Measurements from ENCODE around the gene SDK2. TPM values are rescaled to one million over a fixed set of nuclear protein-coding genes. Genes with fewer than 3 reads are reported as not detected.

SDK2 gene
- total RNA-seq, 3 donors from 2014 or later (not counting 1 experiment from before 2014, with no cell fraction given), result 0.41 to 0.90 (median 0.49) TPM

DNA sequence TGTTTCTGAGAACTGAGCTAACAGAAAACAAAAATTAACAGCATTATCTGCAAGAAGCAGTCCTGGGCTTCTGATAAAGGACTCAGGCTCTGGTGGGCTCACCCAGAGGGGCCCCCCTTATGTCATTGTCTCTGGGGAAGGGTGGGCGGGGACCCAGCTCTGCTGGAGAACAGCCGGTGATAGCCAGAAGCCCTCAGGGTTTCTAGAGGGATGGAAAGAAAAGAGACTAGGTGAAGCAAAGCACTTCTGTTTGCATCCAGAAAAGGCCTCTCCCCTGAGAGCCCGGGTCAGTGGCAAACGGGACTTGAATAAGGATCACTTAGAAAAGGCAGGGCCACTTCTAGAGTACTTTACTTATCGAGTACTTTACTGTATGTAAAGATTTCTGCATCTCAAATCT is 325.4 kb downstream of the SDK2 start:
- no peak overlapping the region for H3K4me3 ChIP-seq (ENCODE audit: low read length)
- H3K4me1 ChIP-seq (ENCODE audit: control insufficient read depth, insufficient read depth, low read length), result no peaks in the 10 kb centered on the region
- DNase-seq, result no peak
- H3K9me3 Mint-ChIP-seq, result no peaks in the 10 kb centered on the region
- no peak overlapping the region for H3K4me3 Mint-ChIP-seq
- H3K9me3 ChIP-seq (ENCODE audit: control insufficient read depth, insufficient read depth, low read length), result no peaks in the 10 kb centered on the region
- TF ChIP-seq, protein P1, sequence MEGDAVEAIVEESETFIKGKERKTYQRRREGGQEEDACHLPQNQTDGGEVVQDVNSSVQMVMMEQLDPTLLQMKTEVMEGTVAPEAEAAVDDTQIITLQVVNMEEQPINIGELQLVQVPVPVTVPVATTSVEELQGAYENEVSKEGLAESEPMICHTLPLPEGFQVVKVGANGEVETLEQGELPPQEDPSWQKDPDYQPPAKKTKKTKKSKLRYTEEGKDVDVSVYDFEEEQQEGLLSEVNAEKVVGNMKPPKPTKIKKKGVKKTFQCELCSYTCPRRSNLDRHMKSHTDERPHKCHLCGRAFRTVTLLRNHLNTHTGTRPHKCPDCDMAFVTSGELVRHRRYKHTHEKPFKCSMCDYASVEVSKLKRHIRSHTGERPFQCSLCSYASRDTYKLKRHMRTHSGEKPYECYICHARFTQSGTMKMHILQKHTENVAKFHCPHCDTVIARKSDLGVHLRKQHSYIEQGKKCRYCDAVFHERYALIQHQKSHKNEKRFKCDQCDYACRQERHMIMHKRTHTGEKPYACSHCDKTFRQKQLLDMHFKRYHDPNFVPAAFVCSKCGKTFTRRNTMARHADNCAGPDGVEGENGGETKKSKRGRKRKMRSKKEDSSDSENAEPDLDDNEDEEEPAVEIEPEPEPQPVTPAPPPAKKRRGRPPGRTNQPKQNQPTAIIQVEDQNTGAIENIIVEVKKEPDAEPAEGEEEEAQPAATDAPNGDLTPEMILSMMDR (IDR thresholded peaks at IDR 0.05), result no peak
- H3K36me3 ChIP-seq (ENCODE audit: control insufficient read depth, insufficient read depth, low read length), result no peaks in the 10 kb centered on the region
- ATAC-seq, result no peak
- H3K27ac Mint-ChIP-seq, result no peak overlapping the region
- intact Hi-C loops (cut with micrococcal nuclease), result no loop called here
- H3K27me3 Mint-ChIP-seq (ENCODE audit: low read depth in 2 of 2), result no peaks in the 10 kb centered on the region
- no peaks in the 10 kb centered on the region for H3K27me3 ChIP-seq (ENCODE audit: control insufficient read depth, insufficient read depth, low read length)
- no peaks in the 10 kb centered on the region for H3K4me1 Mint-ChIP-seq
- WGBS (ENCODE audit: insufficient coverage), result 71% methylated on average over 5 of the region's 5 CpGs
- no peaks in the 10 kb centered on the region for H3K36me3 Mint-ChIP-seq
- H3K27ac ChIP-seq (ENCODE audit: low read length), result no peak overlapping the region

DNA sequence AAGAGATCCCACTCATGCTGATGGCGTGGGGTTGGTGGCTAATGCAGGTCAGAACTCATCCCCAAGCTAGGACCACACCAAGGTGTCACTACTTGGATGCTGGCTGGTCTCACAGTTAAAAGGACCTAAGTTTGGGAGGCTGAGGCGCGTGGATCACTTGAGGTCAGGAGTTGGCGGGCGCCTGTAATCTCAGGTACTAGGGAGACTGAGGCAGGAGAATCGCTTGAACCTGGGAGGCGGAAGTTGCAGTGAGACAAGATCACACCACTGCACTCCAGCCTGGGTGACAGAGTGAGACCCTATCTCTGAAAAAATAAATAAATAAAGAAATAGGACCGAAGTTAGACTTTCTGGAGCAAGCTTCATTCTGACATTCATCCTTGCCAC is 325.8 kb downstream of the SDK2 start:
- no peak overlapping the region for H3K27ac Mint-ChIP-seq
- H3K36me3 Mint-ChIP-seq, result no peaks in the 10 kb centered on the region
- Histone ChIP-seq H3K9me3 (ENCODE audit: control insufficient read depth, insufficient read depth, low read length) (no peaks in the 10 kb centered on the region), H3K27me3 (ENCODE audit: control insufficient read depth, insufficient read depth, low read length) (no peaks in the 10 kb centered on the region), H3K36me3 (ENCODE audit: control insufficient read depth, insufficient read depth, low read length) (no peaks in the 10 kb centered on the region), H3K4me1 (ENCODE audit: control insufficient read depth, insufficient read depth, low read length) (no peaks in the 10 kb centered on the region), H3K27ac (ENCODE audit: low read length) (no peak overlapping the region), H3K4me3 (ENCODE audit: low read length) (no peak overlapping the region)
- no peak overlapping the region for H3K4me3 Mint-ChIP-seq
- H3K9me3 Mint-ChIP-seq, result no peaks in the 10 kb centered on the region
- WGBS (ENCODE audit: insufficient coverage), result 98% methylated on average over 7 of the region's 8 CpGs
- TF ChIP-seq, protein P1 (IDR thresholded peaks at IDR 0.05), result no peak
- no peaks in the 10 kb centered on the region for H3K4me1 Mint-ChIP-seq
- H3K27me3 Mint-ChIP-seq (ENCODE audit: low read depth in 2 of 2), result no peaks in the 10 kb centered on the region
- DNase-seq (no peak), ATAC-seq (no peak)
- intact Hi-C loops (cut with micrococcal nuclease), result no loop called here

DNA sequence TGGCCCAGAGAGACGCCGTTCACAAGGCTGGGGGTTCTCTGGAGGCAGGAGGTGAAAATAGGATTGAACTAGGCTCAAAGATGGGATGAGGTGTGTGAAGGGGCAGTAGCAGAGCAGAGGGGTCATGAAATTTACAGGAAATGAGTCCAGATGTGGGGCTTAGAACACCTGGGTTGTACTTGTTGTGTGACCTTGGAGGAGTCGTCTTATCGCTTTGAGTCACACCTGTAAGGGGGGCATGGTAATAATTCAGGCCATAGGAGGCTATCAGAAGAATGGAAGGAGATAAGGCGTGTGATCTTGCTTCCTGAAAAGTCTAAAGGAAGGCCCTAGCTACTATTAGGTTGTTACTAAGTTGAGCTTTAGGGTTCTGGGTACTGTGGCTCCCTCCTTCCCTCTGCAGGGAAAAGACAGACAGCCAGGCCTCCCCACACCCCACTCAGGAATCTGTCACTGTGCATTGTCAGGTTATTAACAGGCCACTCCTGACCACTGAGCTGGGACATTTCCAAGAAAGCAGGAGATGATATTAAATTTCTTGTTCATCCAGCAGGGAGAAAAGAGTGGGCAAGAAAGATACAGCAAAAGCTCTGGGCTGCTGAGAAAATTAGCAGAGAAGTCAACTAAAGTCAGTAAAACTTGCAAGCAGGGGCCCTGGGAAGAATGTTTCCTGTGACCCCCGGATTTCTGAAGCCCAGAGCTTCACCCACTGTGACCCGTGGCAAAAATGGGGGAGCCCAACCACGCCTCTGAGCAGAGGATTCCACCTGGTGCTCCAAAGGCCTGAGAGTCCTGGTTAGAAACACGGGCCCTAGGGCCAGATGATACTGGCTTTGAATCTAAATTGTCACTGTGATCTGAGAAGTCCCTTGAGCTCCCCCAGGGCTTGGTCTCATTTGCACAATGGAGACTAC is 326.5 kb downstream of the SDK2 start:
- Histone ChIP-seq H3K9me3 (ENCODE audit: control insufficient read depth, insufficient read depth, low read length) (no peaks in the 10 kb centered on the region), H3K27ac (ENCODE audit: low read length) (no peak overlapping the region), H3K4me1 (ENCODE audit: control insufficient read depth, insufficient read depth, low read length) (no peaks in the 10 kb centered on the region), H3K27me3 (ENCODE audit: control insufficient read depth, insufficient read depth, low read length) (no peaks in the 10 kb centered on the region), H3K36me3 (ENCODE audit: control insufficient read depth, insufficient read depth, low read length) (no peaks in the 10 kb centered on the region), H3K4me3 (ENCODE audit: low read length) (no peak overlapping the region)
- H3K9me3 Mint-ChIP-seq, result no peaks in the 10 kb centered on the region
- no peak overlapping the region for H3K27ac Mint-ChIP-seq
- H3K4me3 Mint-ChIP-seq, result no peak overlapping the region
- TF ChIP-seq, protein P1 (IDR thresholded peaks at IDR 0.05), result no peak
- H3K27me3 Mint-ChIP-seq (ENCODE audit: low read depth in 2 of 2), result no peaks in the 10 kb centered on the region
- no peak for ATAC-seq
- DNase-seq, result no peak
- H3K4me1 Mint-ChIP-seq, result no peaks in the 10 kb centered on the region
- H3K36me3 Mint-ChIP-seq, result no peaks in the 10 kb centered on the region
- intact Hi-C loops (cut with micrococcal nuclease), result no loop called here
- WGBS (ENCODE audit: insufficient coverage), result 81% methylated on average over 9 of the region's 9 CpGs
